A549 (cell line): Measurements from ENCODE around the gene G6PC1. TPM values are rescaled to one million over a fixed set of nuclear protein-coding genes. Genes with fewer than 3 reads are reported as not detected.

Experiments used
- ATAC-seq, 2 experiments: fragments of 200-7000 bp in 1 of 2; fragments of >200 bp in 1 of 2; cut with Nextera tagmentation in 1 of 2; cut with Tn5 transposase in 1 of 2; 3 replicates each; pipeline versions ENCODE4 v1.8.0 to v1.9.1; 2018 to 2020; ENCODE audit warnings: mild to moderate bottlenecking in 1 of 2, moderate library complexity in 1 of 2
- CTCF ChIA-PET: fragments of 300-600 bp; sonication (Branson Sonifier 250); formaldehyde crosslinking; extraction: SDS; loops from one replicate; lab custom pipeline; 2021; ENCODE audit warnings: antibody characterized with exemption, inconsistent platforms; lab: Yijun Ruan, JAX
- POLR2A ChIA-PET: fragments of 350-600 bp; formaldehyde crosslinking; extraction: SDS; loops from one replicate; lab custom pipeline; 2021; ENCODE audit warnings: antibody characterized with exemption, inconsistent platforms; lab: Yijun Ruan, JAX
- DNase-seq, 2 experiments: peaks; one replicate each; pipeline versions ENCODE4 v3.0.0 to v3.0.0-alpha.2; 2011 to 2016; ENCODE audit warnings: low read depth in 1 of 2, low spot score in 1 of 2
- FAIRE-seq: peaks from 2 replicates; lab custom pipeline; 2011; peaks lifted over from hg19 to GRCh38; lab: Jason Lieb, UNC
- H3K27ac ChIP-seq, 2 experiments: fragments of >200 bp; sonication (Bioruptor Twin); formaldehyde crosslinking; 3 replicates each; pipeline ENCODE4 v1.5.1; 2016 to 2017
- H3K4me1 ChIP-seq: fragments of >200 bp; sonication (Bioruptor Twin); formaldehyde crosslinking; 3 replicates; pipeline ENCODE4 v1.6.1; 2016
- H3K4me2 ChIP-seq: fragments of >200 bp; sonication (Bioruptor Twin); formaldehyde crosslinking; 3 replicates; pipeline ENCODE4 v1.6.1; 2016
- H3K4me3 ChIP-seq: fragments of >200 bp; sonication (Bioruptor Twin); formaldehyde crosslinking; 3 replicates; pipeline ENCODE4 v1.5.1; 2016
- H3K9me3 ChIP-seq: fragments of >200 bp; sonication (Bioruptor Twin); formaldehyde crosslinking; 3 replicates; pipeline ENCODE4 v1.6.1; 2016
- EHMT2 ChIP-seq: fragments of 200-600 bp; sonication (generic); IDR thresholded peaks from 2 replicates; pipeline ENCODE4 v1.6.1; 2016; ENCODE audit warnings: antibody characterized with exemption, low read depth, mild to moderate bottlenecking, moderate library complexity
- HMGXB4 ChIP-seq: fragments of 250-450 bp; sonication (Bioruptor Pico); IDR thresholded peaks from 2 replicates; pipeline ENCODE4 v1.5.0; 2021; ENCODE audit warnings: mild to moderate bottlenecking, moderate library complexity, borderline replicate concordance
- HOXB13 ChIP-seq: fragments of 250-450 bp; sonication (Bioruptor Pico); IDR thresholded peaks from 2 replicates; pipeline ENCODE4 v1.5.0; 2020; ENCODE audit warnings: low read depth, mild to moderate bottlenecking, moderate library complexity
- KDM5A ChIP-seq: fragments of 200-600 bp; sonication (generic); IDR thresholded peaks from 2 replicates; pipeline ENCODE4 v1.6.1; 2016; ENCODE audit warnings: antibody characterized with exemption, mild to moderate bottlenecking
- NFE2L2 ChIP-seq: fragments of 150-350 bp; conservative IDR thresholded peaks from 2 replicates; pipeline ENCODE4 v1.6.1; 2014; ENCODE audit warnings: low read length
- TFCP2L1 ChIP-seq: fragments of 250-450 bp; sonication (Bioruptor Pico); IDR thresholded peaks from 2 replicates; pipeline ENCODE4 v1.5.0; 2021; ENCODE audit warnings: mild to moderate bottlenecking
- ZSCAN20 ChIP-seq: fragments of 250-450 bp; sonication (Bioruptor Pico); IDR thresholded peaks from 2 replicates; pipeline ENCODE4 v1.8.0; 2022; ENCODE audit warnings: mild to moderate bottlenecking, moderate library complexity
- WGBS: methylation state at CpG from one replicate; pipeline ENCODE4 v1.1.6; 2017; ENCODE audit errors: missing lambda C conversion rate; 5-methylcytosine and 5-hydroxymethylcytosine counted together
- polyA plus RNA-seq, 4 experiments: library from polyadenylated mRNA; depleted of rRNA in 3 of 4; stranded (reverse); fragments of >200 nt; fragmentation: RNase III in 1 of 4; extraction: RNeasy Plus Mini Kit Qiagen cat#74134 plus additional on column Dnase treatment in 1 of 4; gene quantifications; 2 replicates in 3 of 4; 3 replicates in 1 of 4; pipeline ENCODE4 v1.2.3, GENCODE V29; 2011 to 2017
- small RNA-seq, 6 experiments: library from RNA; depleted of rRNA; stranded (forward); fragments of <200 nt; gene quantifications; one replicate each; pipeline ENCODE3, GENCODE V24; 2012
- TF ChIP-seq, protein P1 (sequence below): IDR thresholded peaks from 2 replicates; pipeline ENCODE4 v1.6.1; 2012

The G6PC1 gene
- polyA plus RNA-seq, 2 of the 4 experiments (the other 2 are of a cell fraction) = not detected

- TF ChIP-seq HMGXB4 (CRISPR knock-in tag) = no peak
- TF ChIP-seq ZSCAN20 (CRISPR knock-in tag) = no peak
- TF ChIP-seq, protein P1, sequence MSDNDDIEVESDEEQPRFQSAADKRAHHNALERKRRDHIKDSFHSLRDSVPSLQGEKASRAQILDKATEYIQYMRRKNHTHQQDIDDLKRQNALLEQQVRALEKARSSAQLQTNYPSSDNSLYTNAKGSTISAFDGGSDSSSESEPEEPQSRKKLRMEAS = no peak
- no peak for TF ChIP-seq TFCP2L1
- TF ChIP-seq, all 56 proteins: peak for 0
These were observed 46.2 kb downstream of the G6PC1 start (continued) for GRCh38 chr17:42946812-42947211.

DNA sequence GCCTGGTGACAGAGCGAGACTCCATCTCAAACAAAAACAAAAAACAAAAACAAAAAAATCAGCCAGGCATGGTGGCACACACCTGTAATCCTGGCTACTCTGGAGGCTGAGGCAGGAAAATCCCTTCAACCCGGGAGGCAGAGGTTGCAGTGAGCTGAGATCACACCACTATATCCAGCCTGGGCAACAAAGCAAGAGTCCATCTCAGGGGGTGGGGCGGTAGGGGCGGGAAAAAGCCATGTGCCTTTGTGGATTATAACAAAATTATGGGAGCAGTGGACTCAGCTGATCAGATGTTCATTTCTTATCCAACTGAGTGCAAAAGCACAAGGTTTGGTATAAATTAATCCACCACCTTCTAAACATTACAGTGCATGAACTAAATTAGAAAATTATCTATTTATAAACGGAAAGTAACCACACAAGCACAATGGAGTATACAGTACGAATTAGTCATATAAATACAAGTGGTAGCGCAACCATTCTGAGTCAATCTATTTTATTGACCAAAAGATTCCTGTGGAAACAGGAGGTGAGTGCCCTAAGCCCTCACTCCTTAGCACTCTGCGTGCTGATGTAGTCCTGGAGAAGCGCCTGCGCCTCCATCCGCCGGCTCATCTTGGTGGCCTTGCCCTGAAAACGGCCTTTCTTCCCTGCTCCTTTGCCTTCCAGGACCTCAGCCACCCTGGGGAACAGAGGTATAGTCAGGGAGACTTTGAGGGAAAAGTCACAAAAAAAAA, 49.6 kb downstream of the G6PC1 start:
- CTCF ChIA-PET = interaction anchor here (0.8 to 6.0 kb wide), 6 partner anchors 13 to 130 kb away, joined by 3 to 41 read pairs (median 5); partner anchors contain the start of gene BECN1

More for the DNA sequence above, 49.6 kb downstream of the G6PC1 start:
- POLR2A ChIA-PET = no interaction called here
- FAIRE-seq (no peak), DNase-seq (no peak), ATAC-seq (no peak)
- H3K9me3 ChIP-seq = no peaks in the 10 kb centered on the region
- no peak overlapping the region for H3K27ac ChIP-seq
- no peak for TF ChIP-seq KDM5A
- no peak for TF ChIP-seq NFE2L2
- TF ChIP-seq HOXB13 (CRISPR knock-in tag) = no peak
- no peak for TF ChIP-seq EHMT2
- H3K4me1 ChIP-seq = no peaks in the 10 kb centered on the region
- no peak overlapping the region for H3K4me2 ChIP-seq
- H3K4me3 ChIP-seq = no peak overlapping the region
- 92% methylated on average over 13 of the region's 13 CpGs for WGBS

Small RNA genes lying within 50 kb of the gene (small RNA-seq; reads per million reads assigned to genes)
- 0 reads per million in 6 experiments for gene RF00561
- gene RNU6-287P = 0 to 0.35 (median 0) reads per million in 6 experiments

Other genes with a start within 250 kb of the G6PC1 start
- gene TUBG2, start 241.5 kb upstream of the G6PC1 start, polyA plus RNA-seq (2011; rRNA removed) = 14.9 and 18.6 TPM in 2 replicates
- 27.1 to 36.1 TPM (median 30.6 TPM) in 3 replicates for gene TUBG2, start 241.5 kb upstream of the G6PC1 start, polyA plus RNA-seq (2017; fragmentation: RNase III; extraction: RNeasy Plus Mini Kit Qiagen cat#74134 plus additional on column Dnase treatment)
- gene PLEKHH3, start 223.8 kb upstream of the G6PC1 start, polyA plus RNA-seq (2011; rRNA removed) = 5.3 and 5.5 TPM in 2 replicates
- 12.3 to 15.5 TPM (median 14.0 TPM) in 3 replicates for gene PLEKHH3, start 223.8 kb upstream of the G6PC1 start, polyA plus RNA-seq (2017; fragmentation: RNase III; extraction: RNeasy Plus Mini Kit Qiagen cat#74134 plus additional on column Dnase treatment)
- gene CCR10, start 219.0 kb upstream of the G6PC1 start, polyA plus RNA-seq (2011; rRNA removed) = 0.19 and 0.23 TPM in 2 replicates
- 0.59 to 0.73 TPM (median 0.66 TPM) in 3 replicates for gene CCR10, start 219.0 kb upstream of the G6PC1 start, polyA plus RNA-seq (2017; fragmentation: RNase III; extraction: RNeasy Plus Mini Kit Qiagen cat#74134 plus additional on column Dnase treatment)
- 8.2 and 8.8 TPM in 2 replicates for gene CNTNAP1, start 218.3 kb upstream of the G6PC1 start, polyA plus RNA-seq (2011; rRNA removed)
- gene CNTNAP1, start 218.3 kb upstream of the G6PC1 start, polyA plus RNA-seq (2017; fragmentation: RNase III; extraction: RNeasy Plus Mini Kit Qiagen cat#74134 plus additional on column Dnase treatment) = 6.3 to 7.1 TPM (median 7.1 TPM) in 3 replicates
- gene EZH1, start 155.8 kb upstream of the G6PC1 start, polyA plus RNA-seq (2011; rRNA removed) = 35.4 and 41.1 TPM in 2 replicates
- 20.1 to 21.7 TPM (median 21.5 TPM) in 3 replicates for gene EZH1, start 155.8 kb upstream of the G6PC1 start, polyA plus RNA-seq (2017; fragmentation: RNase III; extraction: RNeasy Plus Mini Kit Qiagen cat#74134 plus additional on column Dnase treatment)
- 0.49 and 1.2 TPM in 2 replicates for gene RAMP2, start 139.6 kb upstream of the G6PC1 start, polyA plus RNA-seq (2011; rRNA removed)
- gene RAMP2, start 139.6 kb upstream of the G6PC1 start, polyA plus RNA-seq (2017; fragmentation: RNase III; extraction: RNeasy Plus Mini Kit Qiagen cat#74134 plus additional on column Dnase treatment) = 0.30 to 1.0 TPM (median 0.87 TPM) in 3 replicates
- 143 and 173 TPM in 2 replicates for gene VPS25, start 127.3 kb upstream of the G6PC1 start, polyA plus RNA-seq (2011; rRNA removed)
- gene VPS25, start 127.3 kb upstream of the G6PC1 start, polyA plus RNA-seq (2017; fragmentation: RNase III; extraction: RNeasy Plus Mini Kit Qiagen cat#74134 plus additional on column Dnase treatment) = 118 to 132 TPM (median 119 TPM) in 3 replicates
- 1.1 and 1.6 TPM in 2 replicates for gene WNK4, start 120.2 kb upstream of the G6PC1 start, polyA plus RNA-seq (2011; rRNA removed)
- gene WNK4, start 120.2 kb upstream of the G6PC1 start, polyA plus RNA-seq (2017; fragmentation: RNase III; extraction: RNeasy Plus Mini Kit Qiagen cat#74134 plus additional on column Dnase treatment) = 1.3 to 1.5 TPM (median 1.5 TPM) in 3 replicates
- gene COA3, start 102.1 kb upstream of the G6PC1 start, polyA plus RNA-seq (2011; rRNA removed) = 126 and 170 TPM in 2 replicates
- 127 to 131 TPM (median 130 TPM) in 3 replicates for gene COA3, start 102.1 kb upstream of the G6PC1 start, polyA plus RNA-seq (2017; fragmentation: RNase III; extraction: RNeasy Plus Mini Kit Qiagen cat#74134 plus additional on column Dnase treatment)
- gene CNTD1, start 101.9 kb upstream of the G6PC1 start, polyA plus RNA-seq (2011; rRNA removed) = 0.06 and 0.07 TPM in 2 replicates
- gene CNTD1, start 101.9 kb upstream of the G6PC1 start, polyA plus RNA-seq (2017; fragmentation: RNase III; extraction: RNeasy Plus Mini Kit Qiagen cat#74134 plus additional on column Dnase treatment) = 0.10 to 0.47 TPM (median 0.17 TPM) in 3 replicates
- gene BECN1, start 76.5 kb upstream of the G6PC1 start, polyA plus RNA-seq (2011; rRNA removed) = 125 and 138 TPM in 2 replicates
- gene BECN1, start 76.5 kb upstream of the G6PC1 start, polyA plus RNA-seq (2017; fragmentation: RNase III; extraction: RNeasy Plus Mini Kit Qiagen cat#74134 plus additional on column Dnase treatment) = 98.9 to 103 TPM (median 99.8 TPM) in 3 replicates
- 220 and 257 TPM in 2 replicates for gene PSME3, start 67.4 kb upstream of the G6PC1 start, polyA plus RNA-seq (2011; rRNA removed)
- 214 to 241 TPM (median 223 TPM) in 3 replicates for gene PSME3, start 67.4 kb upstream of the G6PC1 start, polyA plus RNA-seq (2017; fragmentation: RNase III; extraction: RNeasy Plus Mini Kit Qiagen cat#74134 plus additional on column Dnase treatment)
- 2.7 and 3.0 TPM in 2 replicates for gene AOC2, start 56.2 kb upstream of the G6PC1 start, polyA plus RNA-seq (2011; rRNA removed)
- 1.7 to 1.9 TPM (median 1.8 TPM) in 3 replicates for gene AOC2, start 56.2 kb upstream of the G6PC1 start, polyA plus RNA-seq (2017; fragmentation: RNase III; extraction: RNeasy Plus Mini Kit Qiagen cat#74134 plus additional on column Dnase treatment)
- gene AOC3, start 49.6 kb upstream of the G6PC1 start, polyA plus RNA-seq (2011; rRNA removed) = 1.4 and 1.6 TPM in 2 replicates
- gene AOC3, start 49.6 kb upstream of the G6PC1 start, polyA plus RNA-seq (2017; fragmentation: RNase III; extraction: RNeasy Plus Mini Kit Qiagen cat#74134 plus additional on column Dnase treatment) = 0.79 to 1.1 TPM (median 0.97 TPM) in 3 replicates
- gene AARSD1, start 63.7 kb downstream of the G6PC1 start, polyA plus RNA-seq (2011; rRNA removed) = 56.9 and 66.6 TPM in 2 replicates
- gene AARSD1, start 63.7 kb downstream of the G6PC1 start, polyA plus RNA-seq (2017; fragmentation: RNase III; extraction: RNeasy Plus Mini Kit Qiagen cat#74134 plus additional on column Dnase treatment) = 70.7 to 82.0 TPM (median 73.0 TPM) in 3 replicates
- 1.0 and 1.8 TPM in 2 replicates for gene PTGES3L, start 79.3 kb downstream of the G6PC1 start, polyA plus RNA-seq (2011; rRNA removed)
- 2.7 to 3.5 TPM (median 3.2 TPM) in 3 replicates for gene PTGES3L, start 79.3 kb downstream of the G6PC1 start, polyA plus RNA-seq (2017; fragmentation: RNase III; extraction: RNeasy Plus Mini Kit Qiagen cat#74134 plus additional on column Dnase treatment)
- gene RUNDC1, start 79.8 kb downstream of the G6PC1 start, polyA plus RNA-seq (2011; rRNA removed) = 19.1 and 21.4 TPM in 2 replicates
- 18.7 to 19.7 TPM (median 19.5 TPM) in 3 replicates for gene RUNDC1, start 79.8 kb downstream of the G6PC1 start, polyA plus RNA-seq (2017; fragmentation: RNase III; extraction: RNeasy Plus Mini Kit Qiagen cat#74134 plus additional on column Dnase treatment)
- 5,588 and 5,746 TPM in 2 replicates for gene RPL27, start 97.6 kb downstream of the G6PC1 start, polyA plus RNA-seq (2011; rRNA removed)
- gene RPL27, start 97.6 kb downstream of the G6PC1 start, polyA plus RNA-seq (2017; fragmentation: RNase III; extraction: RNeasy Plus Mini Kit Qiagen cat#74134 plus additional on column Dnase treatment) = 2,894 to 2,977 TPM (median 2,925 TPM) in 3 replicates
- gene IFI35, start 106.0 kb downstream of the G6PC1 start, polyA plus RNA-seq (2011; rRNA removed) = 20.2 and 21.3 TPM in 2 replicates
- gene IFI35, start 106.0 kb downstream of the G6PC1 start, polyA plus RNA-seq (2017; fragmentation: RNase III; extraction: RNeasy Plus Mini Kit Qiagen cat#74134 plus additional on column Dnase treatment) = 10.6 to 12.9 TPM (median 10.8 TPM) in 3 replicates
- 167 and 169 TPM in 2 replicates for gene VAT1, start 121.6 kb downstream of the G6PC1 start, polyA plus RNA-seq (2011; rRNA removed)
- gene VAT1, start 121.6 kb downstream of the G6PC1 start, polyA plus RNA-seq (2017; fragmentation: RNase III; extraction: RNeasy Plus Mini Kit Qiagen cat#74134 plus additional on column Dnase treatment) = 117 to 153 TPM (median 149 TPM) in 3 replicates
- 0.19 and 0.33 TPM in 2 replicates for gene RND2, start 124.4 kb downstream of the G6PC1 start, polyA plus RNA-seq (2011; rRNA removed)
- gene RND2, start 124.4 kb downstream of the G6PC1 start, polyA plus RNA-seq (2017; fragmentation: RNase III; extraction: RNeasy Plus Mini Kit Qiagen cat#74134 plus additional on column Dnase treatment) = 0.14 to 0.37 TPM (median 0.28 TPM) in 3 replicates
- gene BRCA1, start 224.6 kb downstream of the G6PC1 start, polyA plus RNA-seq (2011; rRNA removed) = 62.5 and 71.8 TPM in 2 replicates
- gene BRCA1, start 224.6 kb downstream of the G6PC1 start, polyA plus RNA-seq (2017; fragmentation: RNase III; extraction: RNeasy Plus Mini Kit Qiagen cat#74134 plus additional on column Dnase treatment) = 41.0 to 45.5 TPM (median 41.6 TPM) in 3 replicates